AG04449 (cell line): ENCODE data around the gene TOMM5.
"Not testable (repeated sequence)": the region's sequence is repeated elsewhere in the genome, so short reads cannot be mapped to it uniquely, and the experiment has no call there.

Experiments used
- CTCF ChIA-PET: fragments of 350-600 bp; formaldehyde crosslinking; extraction: SDS; loops from one replicate; lab custom pipeline; 2021; ENCODE audit warnings: antibody characterized with exemption; lab: Yijun Ruan, JAX
- POLR2A ChIA-PET: fragments of 400-600, 350-600 bp; formaldehyde crosslinking; extraction: SDS; loops from one replicate; lab custom pipeline; 2020; ENCODE audit warnings: antibody characterized with exemption, inconsistent platforms; lab: Yijun Ruan, JAX
- DNase-seq: peaks from one replicate; pipeline ENCODE4 v3.0.0-alpha.2; 2010; ENCODE audit warnings: low read depth, low spot score
- H3K4me3 ChIP-seq: 2 replicates; pipeline ENCODE4 v1.5.1; 2011; ENCODE audit warnings: low read depth, mild to moderate bottlenecking, control low read depth, low read length
- CTCF ChIP-seq: IDR thresholded peaks from one replicate; pipeline ENCODE4 v1.5.1; 2011; ENCODE audit warnings: mild to moderate bottlenecking, moderate library complexity, low read length, control low read depth, inconsistent platforms; ENCODE audit not compliant: insufficient read depth; ENCODE audit errors: missing control alignments

The TOMM5 gene

GRCh38 chr9:37609735-37610397 lies 17.5 kb upstream of the TOMM5 start:
- ChIA-PET CTCF (interaction anchor here (1.0 kb wide), 1 partner anchor 16 kb away, joined by 3 read pairs; no protein-coding TSS in a partner anchor), POLR2A (interaction anchor here (0.6 kb wide), 1 partner anchor 18 kb away, joined by 3 read pairs; no protein-coding TSS in a partner anchor)
- TF ChIP-seq CTCF, result no peak
- no peak for DNase-seq
- H3K4me3 ChIP-seq, result no peak overlapping the region

GRCh38 chr9:37608250-37608649 lies 15.9 kb upstream of the TOMM5 start:
- POLR2A ChIA-PET, result no interaction called here
- DNase-seq, result no peak

GRCh38 chr9:37604296-37604695 lies 11.9 kb upstream of the TOMM5 start:
- H3K4me3 ChIP-seq, result no peak overlapping the region
- no peak for DNase-seq
- no peak for TF ChIP-seq CTCF
- CTCF ChIA-PET, result interaction anchor here (1.3 kb wide), 1 partner anchor 10 kb away, joined by 3 read pairs; no protein-coding TSS in a partner anchor
- POLR2A ChIA-PET, result no interaction called here

More at GRCh38 chr9:37608250-37608649, 15.9 kb upstream of the TOMM5 start:
- no peak overlapping the region for H3K4me3 ChIP-seq
- TF ChIP-seq CTCF, result no peak
- CTCF ChIA-PET, result interaction anchor here (1.1 to 1.2 kb wide), 2 partner anchors 12 to 15 kb away, joined by 3 to 4 read pairs; no protein-coding TSS in a partner anchor

GRCh38 chr9:37602817-37603216 lies 10.4 kb upstream of the TOMM5 start:
- ChIA-PET POLR2A (no interaction called here), CTCF (interaction anchor here (1.1 to 1.9 kb wide), 3 partner anchors 8 to 17 kb away, joined by 4 to 7 read pairs (median 4); partner anchors contain the start of gene TOMM5)
- no peak overlapping the region for H3K4me3 ChIP-seq
- no peak for DNase-seq
- no peak for TF ChIP-seq CTCF

GRCh38 chr9:37602061-37602460 lies 9.7 kb upstream of the TOMM5 start:
- H3K4me3 ChIP-seq, POLR2A ChIA-PET, DNase-seq: not testable (repeated sequence)
- CTCF ChIA-PET, result interaction anchor here (1.1 to 1.9 kb wide), 3 partner anchors 9 to 16 kb away, joined by 4 to 7 read pairs (median 4); partner anchors contain the start of gene TOMM5

GRCh38 chr9:37596504-37596903 lies 4.1 kb upstream of the TOMM5 start:
- no peak for DNase-seq
- POLR2A ChIA-PET, result no interaction called here
- TF ChIP-seq CTCF, result no peak
- H3K4me3 ChIP-seq, result no peak overlapping the region
- CTCF ChIA-PET, result interaction anchor here (1.3 to 3.7 kb wide), 6 partner anchors 11 to 72 kb away, joined by 3 to 21 read pairs (median 4); no protein-coding TSS in a partner anchor
